Fibroblast of lung (primary cell): Measurements from ENCODE around the gene VPS11.

Source experiments
- EZH2 ChIP-seq: IDR thresholded peaks from 2 replicates; pipeline ENCODE4 v1.5.1; 2012; ENCODE audit warnings: low read length, control low read depth, mild to moderate bottlenecking; ENCODE audit errors: missing control alignments
- TF ChIP-seq, protein P1 (sequence below), 2 donors: IDR thresholded peaks in 1 of 2; conservative IDR thresholded peaks in 1 of 2; 1 replicate in 1 of 2; 2 replicates in 1 of 2; pipeline ENCODE4 v1.5.1; 2011 to 2012; ENCODE audit warnings: low read length in 2 of 2, control low read depth in 1 of 2, inconsistent platforms in 1 of 2, low read depth in 1 of 2, mild to moderate bottlenecking in 1 of 2

DNA sequence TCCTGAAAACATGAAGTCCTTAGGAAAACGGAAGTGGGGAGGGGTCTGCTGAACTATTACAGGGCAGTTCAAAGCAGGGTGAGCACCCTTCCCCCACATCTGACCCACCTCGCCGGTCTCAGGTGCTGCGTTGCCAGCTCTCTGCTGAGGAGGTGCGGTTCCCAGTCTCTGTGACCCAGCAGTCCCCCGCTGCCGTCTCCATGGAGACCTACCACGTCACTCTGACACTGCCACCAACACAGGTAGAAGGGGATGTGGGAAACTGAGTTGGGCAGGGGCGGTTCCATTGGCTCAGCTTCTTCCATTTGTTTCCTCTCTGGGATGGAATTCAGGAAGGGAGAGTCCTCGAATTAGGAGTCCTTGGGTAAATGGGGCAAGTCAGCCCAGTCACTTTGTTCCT lies 42.8 kb downstream of the VPS11 start:
- TF ChIP-seq, protein P1, sequence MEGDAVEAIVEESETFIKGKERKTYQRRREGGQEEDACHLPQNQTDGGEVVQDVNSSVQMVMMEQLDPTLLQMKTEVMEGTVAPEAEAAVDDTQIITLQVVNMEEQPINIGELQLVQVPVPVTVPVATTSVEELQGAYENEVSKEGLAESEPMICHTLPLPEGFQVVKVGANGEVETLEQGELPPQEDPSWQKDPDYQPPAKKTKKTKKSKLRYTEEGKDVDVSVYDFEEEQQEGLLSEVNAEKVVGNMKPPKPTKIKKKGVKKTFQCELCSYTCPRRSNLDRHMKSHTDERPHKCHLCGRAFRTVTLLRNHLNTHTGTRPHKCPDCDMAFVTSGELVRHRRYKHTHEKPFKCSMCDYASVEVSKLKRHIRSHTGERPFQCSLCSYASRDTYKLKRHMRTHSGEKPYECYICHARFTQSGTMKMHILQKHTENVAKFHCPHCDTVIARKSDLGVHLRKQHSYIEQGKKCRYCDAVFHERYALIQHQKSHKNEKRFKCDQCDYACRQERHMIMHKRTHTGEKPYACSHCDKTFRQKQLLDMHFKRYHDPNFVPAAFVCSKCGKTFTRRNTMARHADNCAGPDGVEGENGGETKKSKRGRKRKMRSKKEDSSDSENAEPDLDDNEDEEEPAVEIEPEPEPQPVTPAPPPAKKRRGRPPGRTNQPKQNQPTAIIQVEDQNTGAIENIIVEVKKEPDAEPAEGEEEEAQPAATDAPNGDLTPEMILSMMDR (conservative IDR thresholded peaks at IDR 0.05 in 1 of 2, IDR thresholded peaks at IDR 0.05 in 1 of 2; ENCODE audit: low read depth in 1 of 2, low read length in 2 of 2) = no peak
- no peak for TF ChIP-seq EZH2
